GM12878 (cell line): Measurements from ENCODE around the gene TANC1.

Experiments used
- CTCF ChIP-seq, 3 experiments: IDR thresholded peaks in 2 of 3; conservative IDR thresholded peaks in 1 of 3; 2 replicates each; pipeline ENCODE4 v1.5.1; 2011; ENCODE audit warnings: low read depth in 3 of 3, low read length in 3 of 3, mild to moderate bottlenecking in 3 of 3, control low read depth in 2 of 3, moderate library complexity in 2 of 3, inconsistent platforms in 1 of 3, mixed read lengths in 1 of 3; ENCODE audit not compliant: control insufficient read depth in 2 of 3, insufficient read depth in 1 of 3; ENCODE audit errors: extremely low read depth in 1 of 3
- FOXK2 ChIP-seq: fragments of 450-650 bp; IDR thresholded peaks from 2 replicates; pipeline ENCODE4 v1.6.1; 2017; ENCODE audit warnings: mild to moderate bottlenecking, moderate library complexity
- POLR2AphosphoS5 ChIP-seq: IDR thresholded peaks from 2 replicates; pipeline ENCODE4 v1.6.1; 2011; ENCODE audit warnings: mild to moderate bottlenecking, low read length, inconsistent platforms
- RELA ChIP-seq: fragments of 450-650 bp; IDR thresholded peaks from 2 replicates; pipeline ENCODE4 v1.8.0; 2014; ENCODE audit warnings: borderline replicate concordance; ENCODE audit not compliant: partially characterized antibody
- SREBF2 ChIP-seq: IDR thresholded peaks from 2 replicates; pipeline ENCODE4 v1.6.1; 2012; ENCODE audit warnings: mild to moderate bottlenecking, low read length
- SUZ12 ChIP-seq: fragments of 200-600 bp; sonication (generic); IDR thresholded peaks from one replicate; pipeline ENCODE4 v1.6.1; 2018; ENCODE audit warnings: antibody characterized with exemption, mild to moderate bottlenecking; ENCODE audit not compliant: unreplicated experiment
- YY1 ChIP-seq: IDR thresholded peaks from 2 replicates; pipeline ENCODE4 v1.6.1; 2011; ENCODE audit warnings: low read depth, mild to moderate bottlenecking, low read length
- ZNF274 ChIP-seq: IDR thresholded peaks from one replicate; pipeline ENCODE4 v1.8.0; 2011; ENCODE audit not compliant: insufficient read length, insufficient read depth
- TF ChIP-seq, protein P1 (sequence below): fragments of 450-650 bp; IDR thresholded peaks from 2 replicates; pipeline ENCODE4 v1.6.1; 2017; ENCODE audit warnings: mild to moderate bottlenecking, low read depth, inconsistent platforms; ENCODE audit not compliant: poor library complexity, severe bottlenecking

- no peak for TF ChIP-seq ZNF274
- no peak for TF ChIP-seq CTCF (IDR thresholded peaks at IDR 0.05 in 2 of 3, conservative IDR thresholded peaks at IDR 0.05 in 1 of 3; ENCODE audit: control insufficient read depth in 2 of 3, extremely low read depth in 1 of 3, insufficient read depth in 1 of 3, low read depth in 3 of 3, low read length in 3 of 3)
- TF ChIP-seq SUZ12 = no peak
- TF ChIP-seq, protein P1, sequence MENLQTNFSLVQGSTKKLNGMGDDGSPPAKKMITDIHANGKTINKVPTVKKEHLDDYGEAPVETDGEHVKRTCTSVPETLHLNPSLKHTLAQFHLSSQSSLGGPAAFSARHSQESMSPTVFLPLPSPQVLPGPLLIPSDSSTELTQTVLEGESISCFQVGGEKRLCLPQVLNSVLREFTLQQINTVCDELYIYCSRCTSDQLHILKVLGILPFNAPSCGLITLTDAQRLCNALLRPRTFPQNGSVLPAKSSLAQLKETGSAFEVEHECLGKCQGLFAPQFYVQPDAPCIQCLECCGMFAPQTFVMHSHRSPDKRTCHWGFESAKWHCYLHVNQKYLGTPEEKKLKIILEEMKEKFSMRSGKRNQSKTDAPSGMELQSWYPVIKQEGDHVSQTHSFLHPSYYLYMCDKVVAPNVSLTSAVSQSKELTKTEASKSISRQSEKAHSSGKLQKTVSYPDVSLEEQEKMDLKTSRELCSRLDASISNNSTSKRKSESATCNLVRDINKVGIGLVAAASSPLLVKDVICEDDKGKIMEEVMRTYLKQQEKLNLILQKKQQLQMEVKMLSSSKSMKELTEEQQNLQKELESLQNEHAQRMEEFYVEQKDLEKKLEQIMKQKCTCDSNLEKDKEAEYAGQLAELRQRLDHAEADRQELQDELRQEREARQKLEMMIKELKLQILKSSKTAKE = no peak
- TF ChIP-seq FOXK2 = no peak
- no peak for TF ChIP-seq YY1
- no peak for TF ChIP-seq POLR2AphosphoS5
- no peak for TF ChIP-seq RELA
- no peak for TF ChIP-seq SREBF2
These were observed 281.7 kb downstream of the TANC1 start for GRCh38 chr2:159249990-159250715.
